GM21381 (cell line): Measurements from ENCODE around the gene CNTN4.
"Not testable (repeated sequence)": the region's sequence is repeated elsewhere in the genome, so short reads cannot be mapped to it uniquely, and the experiment has no call there.

ENCODE experiments used
- ATAC-seq: cut with Tn5 transposase; IDR thresholded peaks from one replicate; pipeline ENCODE4 v1.9.1; 2021; ENCODE audit warnings: mild to moderate bottlenecking, moderate library complexity; ENCODE audit not compliant: unreplicated experiment

Gene CNTN4

GRCh38 chr3:2774481-2775249 lies 676.0 kb downstream of the CNTN4 start:
- no peak for ATAC-seq

GRCh38 chr3:2783261-2783660 lies 684.6 kb downstream of the CNTN4 start:
- ATAC-seq: no peak

- ATAC-seq: no peak
These were observed 686.0 kb downstream of the CNTN4 start for GRCh38 chr3:2784627-2785026.

- ATAC-seq: no peak
These were observed 691.7 kb downstream of the CNTN4 start for GRCh38 chr3:2790266-2790815.

GRCh38 chr3:2792432-2792831 lies 693.8 kb downstream of the CNTN4 start:
- ATAC-seq: no peak

- no peak for ATAC-seq
These were observed 695.3 kb downstream of the CNTN4 start for GRCh38 chr3:2793987-2794386.

- no peak for ATAC-seq
These were observed 703.8 kb downstream of the CNTN4 start for GRCh38 chr3:2802429-2802828.

GRCh38 chr3:2807514-2807913 lies 708.8 kb downstream of the CNTN4 start:
- ATAC-seq: no peak

- no peak for ATAC-seq
These were observed 712.1 kb downstream of the CNTN4 start for GRCh38 chr3:2810723-2811122.

- ATAC-seq: no peak
These were observed 720.9 kb downstream of the CNTN4 start for GRCh38 chr3:2819571-2819970.

GRCh38 chr3:2820982-2821381 lies 722.3 kb downstream of the CNTN4 start:
- ATAC-seq: not testable (repeated sequence)

GRCh38 chr3:2822611-2823010 lies 723.9 kb downstream of the CNTN4 start:
- ATAC-seq: no peak

GRCh38 chr3:2823031-2823430 lies 724.4 kb downstream of the CNTN4 start:
- no peak for ATAC-seq

GRCh38 chr3:2823437-2824211 lies 725.0 kb downstream of the CNTN4 start:
- ATAC-seq: no peak

- ATAC-seq: no peak
These were observed 727.4 kb downstream of the CNTN4 start for GRCh38 chr3:2826036-2826435.

- no peak for ATAC-seq
These were observed 727.8 kb downstream of the CNTN4 start for GRCh38 chr3:2826453-2826852.

GRCh38 chr3:2837239-2837638 lies 738.6 kb downstream of the CNTN4 start:
- no peak for ATAC-seq

- no peak for ATAC-seq
These were observed 739.2 kb downstream of the CNTN4 start for GRCh38 chr3:2837910-2838309.

- ATAC-seq: no peak
These were observed 740.0 kb downstream of the CNTN4 start for GRCh38 chr3:2838546-2839157.

- ATAC-seq: no peak
These were observed 741.2 kb downstream of the CNTN4 start for GRCh38 chr3:2839876-2840275.

- ATAC-seq: no peak
These were observed 748.6 kb downstream of the CNTN4 start for GRCh38 chr3:2847062-2847841.
